Measurements from ENCODE around the gene HBZ.
"Not testable (repeated sequence)": the region's sequence is repeated elsewhere in the genome, so short reads cannot be mapped to it uniquely, and the experiment has no call there.

HBZ gene

GRCh38 chr16:152141-153128 is at the start of gene HBZ:
Gene HBZ (plus strand): TSS chr16:152644. CDS start chr16:152910, 266 bp downstream.
- no peak for DNase-seq (ENCODE audit: low spot score)

- no peak for DNase-seq (ENCODE audit: low spot score)
These were observed 48.1 kb upstream of the HBZ start for GRCh38 chr16:104355-104754.

GRCh38 chr16:104928-105327 is 47.5 kb upstream of the HBZ start:
- DNase-seq (ENCODE audit: low spot score), result no peak

- DNase-seq (ENCODE audit: low spot score), result no peak
These were observed 46.9 kb upstream of the HBZ start for GRCh38 chr16:105521-105920.

- peak; percentile 66 for DNase-seq (ENCODE audit: low spot score)
These were observed 45.7 kb upstream of the HBZ start for GRCh38 chr16:106623-107324.

GRCh38 chr16:112153-112840 is 40.1 kb upstream of the HBZ start:
- no peak for DNase-seq (ENCODE audit: low spot score)

- DNase-seq (ENCODE audit: low spot score), result no peak
These were observed 38.1 kb upstream of the HBZ start for GRCh38 chr16:114327-114726.

- no peak for DNase-seq (ENCODE audit: low spot score)
These were observed 36.4 kb upstream of the HBZ start for GRCh38 chr16:116015-116414.

GRCh38 chr16:117379-118365 is 34.8 kb upstream of the HBZ start:
- peak; percentile 57 for DNase-seq (ENCODE audit: low spot score)

GRCh38 chr16:118857-119256 is 33.6 kb upstream of the HBZ start:
- DNase-seq (ENCODE audit: low spot score), result no peak

- no peak for DNase-seq (ENCODE audit: low spot score)
These were observed 33.1 kb upstream of the HBZ start for GRCh38 chr16:119295-119694.

GRCh38 chr16:119835-120491 is 32.5 kb upstream of the HBZ start:
- no peak for DNase-seq (ENCODE audit: low spot score)

- no peak for DNase-seq (ENCODE audit: low spot score)
These were observed 31.7 kb upstream of the HBZ start for GRCh38 chr16:120756-121155.

GRCh38 chr16:122361-122760 is 30.1 kb upstream of the HBZ start:
- no peak for DNase-seq (ENCODE audit: low spot score)

GRCh38 chr16:123558-124350 is 28.7 kb upstream of the HBZ start:
- DNase-seq (ENCODE audit: low spot score), result not testable (repeated sequence)

GRCh38 chr16:125011-125410 is 27.4 kb upstream of the HBZ start:
- no peak for DNase-seq (ENCODE audit: low spot score)

GRCh38 chr16:129075-129474 is 23.4 kb upstream of the HBZ start:
- no peak for DNase-seq (ENCODE audit: low spot score)

GRCh38 chr16:130533-131173 is 21.8 kb upstream of the HBZ start:
- DNase-seq (ENCODE audit: low spot score), result no peak

GRCh38 chr16:132120-132519 is 20.3 kb upstream of the HBZ start:
- no peak for DNase-seq (ENCODE audit: low spot score)
